ENCODE data around the gene PNMA6E.

GRCh38 chrX:153411255-153411987 is 10.3 kb upstream of the PNMA6E start, which contains the start of gene ZFP92:
- TF ChIP-seq POLR2AphosphoS5 (IDR thresholded peaks at IDR 0.05; ENCODE audit: low read depth, low read length) (no peak), POLR2A (IDR thresholded peaks at IDR 0.05; ENCODE audit: low read depth, low read length) (peak; percentile 18; the same call in 1 of the 2 replicates)
